Choroid plexus epithelial cell (primary cell): ENCODE measurements around the gene UTRN.

Source experiments
- DNase-seq: peaks from one replicate; pipeline ENCODE4 v3.0.0-alpha.2; 2010; ENCODE audit warnings: low read depth
- H3K4me3 ChIP-seq: 2 replicates; pipeline ENCODE4 v1.5.1; 2011; ENCODE audit warnings: low read depth, mild to moderate bottlenecking, control low read depth, low read length, moderate library complexity
- TF ChIP-seq, protein P1 (sequence below): conservative IDR thresholded peaks from 2 replicates; pipeline ENCODE4 v1.5.1; 2011; ENCODE audit warnings: low read depth, mild to moderate bottlenecking, control low read depth, inconsistent platforms, low read length, moderate library complexity

UTRN gene

DNA sequence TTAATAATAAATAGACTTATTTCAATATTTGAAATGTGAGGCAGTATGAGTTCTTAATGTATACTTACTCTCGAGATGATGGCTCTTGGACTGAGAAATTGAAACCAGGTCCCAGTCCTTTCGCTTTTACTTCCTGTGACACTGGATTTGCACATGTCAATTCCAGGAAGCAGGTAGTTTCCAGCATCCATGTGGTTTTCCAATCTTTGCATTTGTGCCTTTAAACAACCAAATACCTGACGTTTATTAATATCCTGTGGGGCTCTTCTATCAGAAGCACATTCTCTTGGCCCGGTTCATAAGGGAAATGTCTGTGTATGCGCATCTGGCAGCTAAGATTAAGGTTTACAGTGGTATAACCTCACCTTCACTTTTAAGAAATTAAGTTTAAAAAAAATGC, 13.1 kb downstream of the UTRN start:
- H3K4me3 ChIP-seq, result no peak overlapping the region
- TF ChIP-seq, protein P1, sequence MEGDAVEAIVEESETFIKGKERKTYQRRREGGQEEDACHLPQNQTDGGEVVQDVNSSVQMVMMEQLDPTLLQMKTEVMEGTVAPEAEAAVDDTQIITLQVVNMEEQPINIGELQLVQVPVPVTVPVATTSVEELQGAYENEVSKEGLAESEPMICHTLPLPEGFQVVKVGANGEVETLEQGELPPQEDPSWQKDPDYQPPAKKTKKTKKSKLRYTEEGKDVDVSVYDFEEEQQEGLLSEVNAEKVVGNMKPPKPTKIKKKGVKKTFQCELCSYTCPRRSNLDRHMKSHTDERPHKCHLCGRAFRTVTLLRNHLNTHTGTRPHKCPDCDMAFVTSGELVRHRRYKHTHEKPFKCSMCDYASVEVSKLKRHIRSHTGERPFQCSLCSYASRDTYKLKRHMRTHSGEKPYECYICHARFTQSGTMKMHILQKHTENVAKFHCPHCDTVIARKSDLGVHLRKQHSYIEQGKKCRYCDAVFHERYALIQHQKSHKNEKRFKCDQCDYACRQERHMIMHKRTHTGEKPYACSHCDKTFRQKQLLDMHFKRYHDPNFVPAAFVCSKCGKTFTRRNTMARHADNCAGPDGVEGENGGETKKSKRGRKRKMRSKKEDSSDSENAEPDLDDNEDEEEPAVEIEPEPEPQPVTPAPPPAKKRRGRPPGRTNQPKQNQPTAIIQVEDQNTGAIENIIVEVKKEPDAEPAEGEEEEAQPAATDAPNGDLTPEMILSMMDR, result no peak
- DNase-seq, result no peak

DNA sequence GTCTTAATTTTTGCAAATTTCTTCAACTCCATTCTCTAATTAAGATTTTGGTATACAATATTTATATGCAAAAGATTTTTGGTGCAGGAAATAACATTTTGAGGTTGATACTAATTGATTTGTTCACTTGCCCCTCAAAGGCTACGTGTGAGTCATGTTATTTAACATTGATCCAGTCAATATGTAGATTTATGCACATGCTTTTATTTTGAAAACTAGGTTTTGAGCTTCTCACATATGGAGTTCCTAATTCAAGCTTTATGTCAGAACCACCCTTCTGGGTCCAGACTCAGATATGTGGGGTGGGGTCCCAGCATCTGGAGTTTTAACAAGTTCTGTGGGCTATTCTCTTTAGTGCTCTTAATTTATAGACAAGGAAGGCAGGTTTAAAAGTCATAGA, 13.8 kb downstream of the UTRN start:
- H3K4me3 ChIP-seq, result no peak overlapping the region
- TF ChIP-seq, protein P1, result no peak
- no peak for DNase-seq

DNA sequence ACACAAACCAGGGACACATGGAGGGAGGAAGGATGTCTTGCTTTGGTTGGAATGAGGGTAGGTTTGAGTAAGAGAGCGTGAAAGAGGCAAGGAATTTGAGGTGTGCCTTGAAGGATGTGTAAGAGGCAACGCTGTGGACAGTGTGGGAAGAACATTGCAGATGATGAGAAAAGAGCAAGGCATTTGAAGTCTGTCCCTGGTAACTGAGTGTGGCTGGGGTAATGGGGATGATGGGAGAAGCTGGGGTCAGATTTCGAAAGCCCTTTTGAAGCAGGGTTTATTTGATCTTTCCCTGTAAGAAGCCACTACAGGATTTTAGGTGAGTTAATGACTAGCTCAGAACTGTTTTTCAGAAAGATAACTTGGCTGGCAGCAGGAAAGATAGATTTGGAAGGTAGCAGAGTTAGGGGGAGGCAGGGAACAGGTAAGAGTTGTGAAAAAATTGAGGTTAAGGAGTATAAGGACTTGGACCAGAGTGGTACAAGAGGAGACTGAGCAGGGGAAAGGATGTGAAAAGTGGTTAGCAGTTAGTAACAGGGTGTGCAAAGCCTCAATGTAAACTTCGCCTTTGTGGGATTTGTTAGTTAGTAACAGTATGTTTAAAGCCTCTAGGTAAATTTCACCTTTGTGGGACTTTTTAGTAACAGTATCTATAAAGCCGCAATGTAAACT, 17.7 kb downstream of the UTRN start:
- no peak for DNase-seq
- H3K4me3 ChIP-seq, result no peak overlapping the region
- TF ChIP-seq, protein P1, result no peak

DNA sequence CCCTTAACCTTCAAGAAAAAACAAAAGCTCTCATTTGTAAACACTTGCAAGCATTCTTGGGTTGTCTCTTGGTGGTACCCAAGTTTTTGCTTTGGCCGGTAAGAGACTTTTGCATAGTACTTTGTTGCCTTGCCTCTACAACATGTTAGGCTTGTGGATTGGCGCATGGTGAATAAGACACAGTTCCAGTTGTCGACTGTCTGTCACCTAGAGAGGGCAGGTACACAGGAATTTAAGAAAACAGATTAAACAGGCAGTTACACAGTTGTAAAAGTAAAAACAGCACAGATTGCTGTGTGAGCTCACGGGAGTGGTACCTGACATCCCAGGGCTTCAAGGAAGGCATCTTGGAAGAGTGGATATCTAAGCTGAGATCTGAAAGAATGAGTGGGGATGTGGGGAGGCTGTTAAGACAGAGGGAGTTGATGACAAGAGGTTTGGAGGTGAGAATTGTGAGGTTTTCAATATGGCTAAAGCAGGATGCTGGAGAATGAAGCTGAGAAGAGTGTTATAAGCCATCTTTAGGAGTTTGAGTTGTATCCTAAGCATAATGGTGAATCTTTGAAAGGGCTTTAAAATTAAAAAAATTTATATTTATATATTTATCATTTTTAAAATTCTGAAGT, 19.2 kb downstream of the UTRN start:
- TF ChIP-seq, protein P1, result no peak
- H3K4me3 ChIP-seq, result no peak overlapping the region
- DNase-seq, result no peak

DNA sequence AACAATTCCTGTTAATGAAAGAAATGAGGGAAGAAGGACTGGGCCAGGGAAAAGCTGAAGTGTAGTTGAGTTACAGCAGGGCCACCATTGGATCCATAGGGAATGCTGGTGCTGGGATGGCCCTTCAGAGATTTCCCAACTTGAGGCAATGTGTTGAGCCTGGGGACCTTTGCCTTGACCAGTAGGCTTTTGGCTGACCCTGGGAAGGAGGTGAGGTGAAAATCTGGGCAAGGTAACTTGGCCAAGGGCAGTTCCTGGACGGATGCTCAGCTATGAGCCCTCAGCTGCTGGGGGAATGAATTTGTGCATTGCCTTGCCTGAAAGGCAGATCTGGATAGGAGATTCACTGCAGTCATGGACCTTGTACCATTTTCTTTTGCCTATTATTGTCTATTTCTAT, 20.4 kb downstream of the UTRN start:
- no peak overlapping the region for H3K4me3 ChIP-seq
- no peak for DNase-seq
- TF ChIP-seq, protein P1, result no peak

DNA sequence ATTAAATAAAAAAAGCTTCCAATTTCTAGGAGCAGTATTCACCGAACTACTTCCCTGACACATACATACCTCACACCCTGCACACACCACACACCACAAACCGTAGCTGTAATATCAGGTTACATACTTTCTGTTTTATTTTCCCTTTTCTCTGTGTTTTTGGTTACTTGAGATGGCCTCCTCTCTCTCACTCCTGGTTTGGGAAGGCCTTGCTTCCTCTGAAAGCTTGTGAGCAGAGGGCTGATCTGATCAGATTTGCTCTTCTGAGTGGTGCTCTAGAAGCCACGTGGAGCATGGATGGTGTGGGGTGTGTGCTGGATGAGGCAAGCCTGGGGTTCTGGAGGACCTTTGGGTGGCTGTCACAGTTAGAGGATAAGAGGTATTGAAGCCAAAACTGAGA, 20.9 kb downstream of the UTRN start:
- DNase-seq, result peak; percentile 84

More for the DNA sequence above, 20.9 kb downstream of the UTRN start:
- no peak overlapping the region for H3K4me3 ChIP-seq
- TF ChIP-seq, protein P1, result no peak
